ACC112 (cell line): Measurements from ENCODE around the gene ALS2.
"Not testable (repeated sequence)": the region's sequence is repeated elsewhere in the genome, so short reads cannot be mapped to it uniquely, and the experiment has no call there.

Source experiments
- H2AFZ ChIP-seq: fragments of 200-600 bp; sonication (generic); one replicate; pipeline ENCODE4 v1.6.0; 2017; ENCODE audit warnings: antibody characterized with exemption, low read length; ENCODE audit not compliant: unreplicated experiment
- H3K27ac ChIP-seq: fragments of 200-600 bp; sonication (generic); 2 replicates; pipeline ENCODE4 v1.5.1; 2014; ENCODE audit warnings: low read depth, mild to moderate bottlenecking, antibody characterized with exemption, low read length, moderate library complexity
- H3K27me3 ChIP-seq: fragments of 200-600 bp; sonication (generic); 2 replicates; pipeline ENCODE4 v1.6.1; 2014; ENCODE audit warnings: mild to moderate bottlenecking, antibody characterized with exemption, low read length, moderate library complexity, mixed read lengths; ENCODE audit not compliant: insufficient read depth
- H3K36me3 ChIP-seq: fragments of 200-600 bp; sonication (generic); 2 replicates; pipeline ENCODE4 v1.6.1; 2016; ENCODE audit warnings: mild to moderate bottlenecking, antibody characterized with exemption, low read length, moderate library complexity, mixed read lengths; ENCODE audit not compliant: insufficient read depth
- H3K4me1 ChIP-seq: fragments of 200-600 bp; sonication (generic); one replicate; pipeline ENCODE4 v1.6.1; 2016; ENCODE audit warnings: low read length, mixed read lengths; ENCODE audit not compliant: insufficient read depth, unreplicated experiment, control insufficient read depth
- H3K4me3 ChIP-seq: fragments of 200-600 bp; sonication (generic); 2 replicates; pipeline ENCODE4 v1.5.1; 2014; ENCODE audit warnings: mild to moderate bottlenecking, low read depth, low read length
- H3K79me2 ChIP-seq: fragments of 200-600 bp; sonication (generic); one replicate; pipeline ENCODE4 v1.6.0; 2016; ENCODE audit warnings: low read length; ENCODE audit not compliant: control insufficient read depth, unreplicated experiment, insufficient read depth

Gene ALS2

GRCh38 chr2:201775326-201775725, 5.4 kb downstream of the ALS2 start:
- no peak overlapping the region for H3K27ac ChIP-seq
- no peaks in the 10 kb centered on the region for H3K27me3 ChIP-seq
- no peak overlapping the region for H3K4me3 ChIP-seq
- H2AFZ ChIP-seq = no peak overlapping the region
- H3K79me2 ChIP-seq = peaks cover 88% of the 10 kb centered on the region
- peaks cover 40% of the 10 kb centered on the region for H3K4me1 ChIP-seq
- H3K36me3 ChIP-seq = no peaks in the 10 kb centered on the region

- H3K27me3 ChIP-seq = no peaks in the 10 kb centered on the region
- H3K36me3 ChIP-seq = no peaks in the 10 kb centered on the region
- no peak overlapping the region for H2AFZ ChIP-seq
- H3K27ac ChIP-seq = no peak overlapping the region
- H3K4me1 ChIP-seq = peaks cover 41% of the 10 kb centered on the region
- peaks cover 80% of the 10 kb centered on the region for H3K79me2 ChIP-seq
- no peak overlapping the region for H3K4me3 ChIP-seq
Observed at GRCh38 chr2:201774546-201774945, 6.2 kb downstream of the ALS2 start.

GRCh38 chr2:201773990-201774389, 6.7 kb downstream of the ALS2 start:
- no peaks in the 10 kb centered on the region for H3K36me3 ChIP-seq
- H2AFZ ChIP-seq = no peak overlapping the region
- H3K4me3 ChIP-seq = no peak overlapping the region
- no peak overlapping the region for H3K27ac ChIP-seq
- peaks cover 74% of the 10 kb centered on the region for H3K79me2 ChIP-seq
- H3K4me1 ChIP-seq = peaks cover 42% of the 10 kb centered on the region
- no peaks in the 10 kb centered on the region for H3K27me3 ChIP-seq

- H3K36me3 ChIP-seq = peaks cover 7% of the 10 kb centered on the region
- H3K4me1 ChIP-seq = peaks cover 13% of the 10 kb centered on the region
- H3K4me3 ChIP-seq = no peak overlapping the region
- H3K27ac ChIP-seq = no peak overlapping the region
- no peak overlapping the region for H2AFZ ChIP-seq
- H3K27me3 ChIP-seq = no peaks in the 10 kb centered on the region
- peaks cover 33% of the 10 kb centered on the region for H3K79me2 ChIP-seq
Observed at GRCh38 chr2:201769666-201770373, 10.9 kb downstream of the ALS2 start.

- Histone ChIP-seq H3K79me2 (peaks cover 24% of the 10 kb centered on the region), H2AFZ (no peak overlapping the region), H3K27ac (no peak overlapping the region), H3K36me3 (peaks cover 7% of the 10 kb centered on the region), H3K27me3 (no peaks in the 10 kb centered on the region), H3K4me1 (peaks cover 9% of the 10 kb centered on the region), H3K4me3 (no peak overlapping the region)
Observed at GRCh38 chr2:201768918-201769317, 11.8 kb downstream of the ALS2 start.

GRCh38 chr2:201765799-201766198, 14.9 kb downstream of the ALS2 start:
- Histone ChIP-seq H2AFZ (no peak overlapping the region), H3K27ac (no peak overlapping the region), H3K27me3 (no peaks in the 10 kb centered on the region), H3K79me2 (peaks cover 4% of the 10 kb centered on the region), H3K4me1 (peaks cover 9% of the 10 kb centered on the region), H3K36me3 (peaks cover 18% of the 10 kb centered on the region), H3K4me3 (no peak overlapping the region)

- not testable (repeated sequence) for H3K4me3 ChIP-seq, H3K79me2 ChIP-seq, H3K27me3 ChIP-seq, H3K4me1 ChIP-seq, H2AFZ ChIP-seq, H3K27ac ChIP-seq
- H3K36me3 ChIP-seq = peaks cover 24% of the 10 kb centered on the region
Observed at GRCh38 chr2:201764469-201764868, 16.3 kb downstream of the ALS2 start.

GRCh38 chr2:201761101-201761500, 19.6 kb downstream of the ALS2 start:
- Histone ChIP-seq H2AFZ (no peak overlapping the region), H3K27ac (no peak overlapping the region), H3K27me3 (no peaks in the 10 kb centered on the region), H3K36me3 (peaks cover 24% of the 10 kb centered on the region), H3K4me3 (no peak overlapping the region), H3K79me2 (no peaks in the 10 kb centered on the region), H3K4me1 (no peaks in the 10 kb centered on the region)

- H3K36me3 ChIP-seq = peaks cover 24% of the 10 kb centered on the region
- H3K79me2 ChIP-seq = no peaks in the 10 kb centered on the region
Observed at GRCh38 chr2:201759567-201759966, 21.2 kb downstream of the ALS2 start.

GRCh38 chr2:201758873-201759272, 21.9 kb downstream of the ALS2 start:
- H3K27ac ChIP-seq = no peak overlapping the region
- H3K4me3 ChIP-seq = no peak overlapping the region

More at GRCh38 chr2:201759567-201759966, 21.2 kb downstream of the ALS2 start:
- no peak overlapping the region for H3K4me3 ChIP-seq
- no peak overlapping the region for H2AFZ ChIP-seq
- no peaks in the 10 kb centered on the region for H3K27me3 ChIP-seq
- no peak overlapping the region for H3K27ac ChIP-seq
- H3K4me1 ChIP-seq = no peaks in the 10 kb centered on the region

GRCh38 chr2:201758234-201758633, 22.5 kb downstream of the ALS2 start:
- H3K4me3 ChIP-seq = no peak overlapping the region
- no peaks in the 10 kb centered on the region for H3K27me3 ChIP-seq
- H3K36me3 ChIP-seq = peaks cover 24% of the 10 kb centered on the region
- H3K79me2 ChIP-seq = no peaks in the 10 kb centered on the region
- no peak overlapping the region for H3K27ac ChIP-seq
- no peak overlapping the region for H2AFZ ChIP-seq
- H3K4me1 ChIP-seq = no peaks in the 10 kb centered on the region

More at GRCh38 chr2:201758873-201759272, 21.9 kb downstream of the ALS2 start:
- H3K4me1 ChIP-seq = no peaks in the 10 kb centered on the region
- peaks cover 24% of the 10 kb centered on the region for H3K36me3 ChIP-seq
- H3K27me3 ChIP-seq = no peaks in the 10 kb centered on the region
- no peaks in the 10 kb centered on the region for H3K79me2 ChIP-seq
- no peak overlapping the region for H2AFZ ChIP-seq
